ENCODE data around the gene CDK6.

DNA sequence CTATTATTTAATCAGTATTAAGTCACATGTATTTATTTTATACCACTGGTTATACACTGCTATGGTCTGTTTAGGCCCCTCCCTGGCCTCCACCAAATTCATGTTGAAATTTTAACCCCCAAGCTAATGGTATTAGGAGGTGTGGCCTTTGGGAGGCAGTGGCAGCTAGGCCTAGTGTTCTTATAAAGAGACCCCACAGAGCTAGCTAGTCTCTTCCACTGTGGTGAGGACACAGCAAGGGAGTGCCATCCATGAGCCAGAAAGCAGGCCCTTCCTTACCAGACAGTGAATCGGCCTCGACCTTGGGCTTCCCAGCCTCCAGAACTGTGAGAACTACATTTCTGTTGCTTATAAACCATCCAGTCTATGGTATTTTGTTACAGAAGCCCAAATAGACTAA lies 279.1 kb downstream of the CDK6 start:
- TF ChIP-seq, protein P1, sequence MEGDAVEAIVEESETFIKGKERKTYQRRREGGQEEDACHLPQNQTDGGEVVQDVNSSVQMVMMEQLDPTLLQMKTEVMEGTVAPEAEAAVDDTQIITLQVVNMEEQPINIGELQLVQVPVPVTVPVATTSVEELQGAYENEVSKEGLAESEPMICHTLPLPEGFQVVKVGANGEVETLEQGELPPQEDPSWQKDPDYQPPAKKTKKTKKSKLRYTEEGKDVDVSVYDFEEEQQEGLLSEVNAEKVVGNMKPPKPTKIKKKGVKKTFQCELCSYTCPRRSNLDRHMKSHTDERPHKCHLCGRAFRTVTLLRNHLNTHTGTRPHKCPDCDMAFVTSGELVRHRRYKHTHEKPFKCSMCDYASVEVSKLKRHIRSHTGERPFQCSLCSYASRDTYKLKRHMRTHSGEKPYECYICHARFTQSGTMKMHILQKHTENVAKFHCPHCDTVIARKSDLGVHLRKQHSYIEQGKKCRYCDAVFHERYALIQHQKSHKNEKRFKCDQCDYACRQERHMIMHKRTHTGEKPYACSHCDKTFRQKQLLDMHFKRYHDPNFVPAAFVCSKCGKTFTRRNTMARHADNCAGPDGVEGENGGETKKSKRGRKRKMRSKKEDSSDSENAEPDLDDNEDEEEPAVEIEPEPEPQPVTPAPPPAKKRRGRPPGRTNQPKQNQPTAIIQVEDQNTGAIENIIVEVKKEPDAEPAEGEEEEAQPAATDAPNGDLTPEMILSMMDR (IDR thresholded peaks at IDR 0.05) = no peak
- TF ChIP-seq POLR2A (IDR thresholded peaks at IDR 0.05) = no peak

All from lower leg skin (tissue), 3 donors.